HFFc6 (cell line): ENCODE data around the gene CPVL. TPM values are rescaled to one million over a fixed set of nuclear protein-coding genes. Genes with fewer than 3 reads are reported as not detected.

Experiments used
- DNase-seq: peaks from one replicate; pipeline ENCODE4 v3.0.0-alpha.2; 2018
- H3K27ac Mint-ChIP-seq: 2 replicates; pipeline ENCODE4 v1.8.0; 2020; ENCODE audit warnings: mild to moderate bottlenecking, mixed read lengths
- H3K27me3 Mint-ChIP-seq: 2 replicates; pipeline ENCODE4 v1.8.0; 2021; ENCODE audit warnings: mild to moderate bottlenecking, moderate library complexity, mixed read lengths; ENCODE audit not compliant: insufficient read depth
- H3K36me3 Mint-ChIP-seq: 2 replicates; pipeline ENCODE4 v1.8.0; 2021; ENCODE audit warnings: low read depth, mixed read lengths
- H3K4me1 Mint-ChIP-seq: 2 replicates; pipeline ENCODE4 v1.8.0; 2020; ENCODE audit warnings: low read depth, mixed read lengths
- H3K4me3 Mint-ChIP-seq: 2 replicates; pipeline ENCODE4 v1.8.0; 2020; ENCODE audit warnings: mild to moderate bottlenecking, moderate library complexity, mixed read lengths
- H3K9me3 Mint-ChIP-seq: 2 replicates; pipeline ENCODE4 v1.8.0; 2020; ENCODE audit warnings: mild to moderate bottlenecking, mixed read lengths
- CTCF ChIP-seq: fragments of 200-600 bp; sonication (generic); IDR thresholded peaks from 2 replicates; pipeline ENCODE4 v1.5.0; 2021; ENCODE audit warnings: antibody characterized with exemption, mild to moderate bottlenecking
- total RNA-seq, 6 experiments: library from RNA; stranded (reverse); fragmentation: NEBNext Ultra II Directional; extraction: Animal tissue kit (Norgen Biotek cat#: 25700); gene quantifications; 2 replicates in 1 of 6; 3 replicates in 5 of 6; pipeline ENCODE4 v1.2.3, GENCODE V29; 2021

Gene CPVL
- total RNA-seq, 6 experiments from 2014 or later = not detected

GRCh38 chr7:28977881-28978280, 168.5 kb downstream of the CPVL start:
- Mint-ChIP-seq H3K4me3 (no peak overlapping the region), H3K27ac (no peak overlapping the region), H3K4me1 (peaks cover 14% of the 10 kb centered on the region), H3K27me3 (peaks cover 4% of the 10 kb centered on the region), H3K9me3 (peaks cover 20% of the 10 kb centered on the region), H3K36me3 (peaks cover 10% of the 10 kb centered on the region)
- TF ChIP-seq CTCF = no peak
- no peak for DNase-seq

DNA sequence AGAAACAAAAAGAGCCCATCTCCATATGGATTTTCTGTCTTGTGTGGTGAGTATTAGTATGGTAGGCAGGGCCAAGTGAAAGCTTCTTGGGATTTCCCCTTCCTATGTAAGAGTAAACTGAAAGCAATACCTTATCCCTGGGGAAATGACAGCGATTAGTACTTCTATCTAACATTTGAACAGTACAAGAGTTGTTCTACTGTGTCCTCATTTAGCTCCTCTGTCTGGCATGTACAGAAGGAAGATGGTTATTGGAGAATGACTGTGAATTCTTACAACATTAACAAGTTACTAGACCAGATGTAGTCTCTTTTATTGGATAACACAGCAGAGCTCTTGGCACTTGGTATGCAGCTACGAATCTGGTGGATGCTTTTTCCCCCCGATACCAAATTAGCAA, 170.3 kb downstream of the CPVL start:
- no peak for TF ChIP-seq CTCF
- no peak overlapping the region for H3K4me3 Mint-ChIP-seq
- peaks cover 17% of the 10 kb centered on the region for H3K36me3 Mint-ChIP-seq
- peaks cover 4% of the 10 kb centered on the region for H3K27me3 Mint-ChIP-seq
- peaks cover 33% of the 10 kb centered on the region for H3K9me3 Mint-ChIP-seq
- no peak for DNase-seq
- H3K27ac Mint-ChIP-seq = no peak overlapping the region
- H3K4me1 Mint-ChIP-seq = peaks cover 10% of the 10 kb centered on the region

DNA sequence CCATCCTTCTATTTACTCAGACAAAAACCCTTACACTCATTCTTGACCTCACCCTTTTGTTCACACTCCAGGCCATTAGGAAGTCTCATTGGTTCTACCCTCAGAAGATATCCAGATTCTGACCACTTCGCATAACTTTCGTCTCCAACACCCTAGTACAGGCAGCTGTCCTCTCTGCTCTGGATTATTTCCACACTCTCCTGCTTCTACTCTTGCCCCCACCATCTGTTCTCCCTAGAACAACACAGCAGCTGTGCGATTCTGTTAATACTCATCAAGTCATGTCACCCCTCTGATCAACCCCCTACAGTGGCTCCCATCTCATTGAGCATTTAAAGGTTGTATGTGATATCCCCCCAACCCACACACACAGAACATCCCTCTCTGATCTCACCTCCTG, 172.7 kb downstream of the CPVL start:
- Mint-ChIP-seq H3K27ac (no peak overlapping the region), H3K9me3 (peaks cover 33% of the 10 kb centered on the region), H3K4me1 (no peaks in the 10 kb centered on the region), H3K27me3 (peaks cover 2% of the 10 kb centered on the region; the same call in 1 of the 2 replicates), H3K4me3 (no peak overlapping the region), H3K36me3 (peaks cover 17% of the 10 kb centered on the region)
- DNase-seq = no peak
- TF ChIP-seq CTCF = no peak

DNA sequence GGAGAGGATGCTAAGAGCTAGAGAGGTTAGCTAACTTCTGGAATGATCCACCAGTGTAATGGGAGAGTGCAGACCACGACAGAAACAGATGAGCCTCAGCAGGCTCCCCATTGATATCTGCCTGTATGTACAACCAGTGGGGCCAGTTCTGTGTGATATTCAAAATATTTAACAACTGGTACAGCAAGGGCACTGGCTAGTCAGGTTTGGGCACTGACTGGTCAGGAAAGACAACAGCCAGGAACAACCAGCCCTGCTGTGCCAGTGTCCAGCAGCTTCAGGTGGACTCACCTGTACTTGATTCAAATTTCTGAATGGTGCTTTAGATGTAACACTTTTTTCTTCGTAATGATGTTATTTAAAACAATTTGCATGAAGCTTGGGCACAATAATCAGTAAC, 182.3 kb downstream of the CPVL start:
- DNase-seq = no peak
- H3K9me3 Mint-ChIP-seq = no peaks in the 10 kb centered on the region
- no peak overlapping the region for H3K27ac Mint-ChIP-seq
- no peak for TF ChIP-seq CTCF
- H3K27me3 Mint-ChIP-seq = peaks cover 30% of the 10 kb centered on the region
- no peak overlapping the region for H3K4me3 Mint-ChIP-seq
- no peaks in the 10 kb centered on the region for H3K36me3 Mint-ChIP-seq
- H3K4me1 Mint-ChIP-seq = no peaks in the 10 kb centered on the region

GRCh38 chr7:28961972-28962371, 184.4 kb downstream of the CPVL start:
- H3K4me1 Mint-ChIP-seq = no peaks in the 10 kb centered on the region
- no peak overlapping the region for H3K27ac Mint-ChIP-seq
- TF ChIP-seq CTCF = no peak
- H3K4me3 Mint-ChIP-seq = no peak overlapping the region
- DNase-seq = no peak
- H3K36me3 Mint-ChIP-seq = no peaks in the 10 kb centered on the region; the same call in 1 of the 2 replicates
- no peaks in the 10 kb centered on the region for H3K9me3 Mint-ChIP-seq
- peaks cover 42% of the 10 kb centered on the region for H3K27me3 Mint-ChIP-seq
